GM10266 (cell line): ENCODE results near the gene FSIP1.

Experiments
- DNase-seq: peaks from one replicate; pipeline ENCODE4 v3.0.0; 2012; ENCODE audit errors: extremely low spot score
- TF ChIP-seq, protein P1 (sequence below): IDR thresholded peaks from 2 replicates; pipeline ENCODE4 v1.5.1; 2012; ENCODE audit warnings: mild to moderate bottlenecking, low read depth; ENCODE audit not compliant: control insufficient read depth, insufficient read depth; ENCODE audit errors: missing control alignments

Gene FSIP1

GRCh38 chr15:39589193-39589814 is 193.3 kb downstream of the FSIP1 start:
- DNase-seq: no peak
- TF ChIP-seq, protein P1, sequence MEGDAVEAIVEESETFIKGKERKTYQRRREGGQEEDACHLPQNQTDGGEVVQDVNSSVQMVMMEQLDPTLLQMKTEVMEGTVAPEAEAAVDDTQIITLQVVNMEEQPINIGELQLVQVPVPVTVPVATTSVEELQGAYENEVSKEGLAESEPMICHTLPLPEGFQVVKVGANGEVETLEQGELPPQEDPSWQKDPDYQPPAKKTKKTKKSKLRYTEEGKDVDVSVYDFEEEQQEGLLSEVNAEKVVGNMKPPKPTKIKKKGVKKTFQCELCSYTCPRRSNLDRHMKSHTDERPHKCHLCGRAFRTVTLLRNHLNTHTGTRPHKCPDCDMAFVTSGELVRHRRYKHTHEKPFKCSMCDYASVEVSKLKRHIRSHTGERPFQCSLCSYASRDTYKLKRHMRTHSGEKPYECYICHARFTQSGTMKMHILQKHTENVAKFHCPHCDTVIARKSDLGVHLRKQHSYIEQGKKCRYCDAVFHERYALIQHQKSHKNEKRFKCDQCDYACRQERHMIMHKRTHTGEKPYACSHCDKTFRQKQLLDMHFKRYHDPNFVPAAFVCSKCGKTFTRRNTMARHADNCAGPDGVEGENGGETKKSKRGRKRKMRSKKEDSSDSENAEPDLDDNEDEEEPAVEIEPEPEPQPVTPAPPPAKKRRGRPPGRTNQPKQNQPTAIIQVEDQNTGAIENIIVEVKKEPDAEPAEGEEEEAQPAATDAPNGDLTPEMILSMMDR: no peak

DNA sequence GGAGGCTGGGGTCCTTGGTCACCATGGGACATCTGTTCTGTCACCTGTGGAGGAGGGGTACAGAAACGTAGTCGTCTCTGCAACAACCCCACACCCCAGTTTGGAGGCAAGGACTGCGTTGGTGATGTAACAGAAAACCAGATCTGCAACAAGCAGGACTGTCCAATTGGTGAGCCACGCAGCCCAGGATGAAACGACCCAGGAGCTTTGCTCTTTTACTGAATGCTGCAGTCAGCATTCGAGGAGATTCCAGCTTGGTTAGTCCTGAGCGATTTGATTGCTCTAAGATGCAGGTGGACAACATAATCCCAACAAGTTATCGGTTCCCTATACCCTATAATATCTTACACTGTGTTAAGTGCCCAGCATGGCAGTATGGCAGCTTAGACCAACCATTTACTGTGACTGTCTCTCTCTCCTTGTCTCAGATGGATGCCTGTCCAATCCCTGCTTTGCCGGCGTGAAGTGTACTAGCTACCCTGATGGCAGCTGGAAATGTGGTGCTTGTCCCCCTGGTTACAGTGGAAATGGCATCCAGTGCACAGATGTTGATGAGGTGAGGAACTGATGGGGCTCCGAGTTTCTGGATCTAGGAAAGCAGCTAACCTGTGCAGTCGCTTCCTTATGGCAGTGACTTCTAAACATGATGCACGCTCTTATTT is 194.0 kb downstream of the FSIP1 start:
- TF ChIP-seq, protein P1: no peak
- DNase-seq: no peak

GRCh38 chr15:39587731-39588530 is 194.7 kb downstream of the FSIP1 start:
- no peak for DNase-seq
- TF ChIP-seq, protein P1: no peak

GRCh38 chr15:39587096-39587721 is 195.4 kb downstream of the FSIP1 start:
- no peak for DNase-seq
- TF ChIP-seq, protein P1: no peak

DNA sequence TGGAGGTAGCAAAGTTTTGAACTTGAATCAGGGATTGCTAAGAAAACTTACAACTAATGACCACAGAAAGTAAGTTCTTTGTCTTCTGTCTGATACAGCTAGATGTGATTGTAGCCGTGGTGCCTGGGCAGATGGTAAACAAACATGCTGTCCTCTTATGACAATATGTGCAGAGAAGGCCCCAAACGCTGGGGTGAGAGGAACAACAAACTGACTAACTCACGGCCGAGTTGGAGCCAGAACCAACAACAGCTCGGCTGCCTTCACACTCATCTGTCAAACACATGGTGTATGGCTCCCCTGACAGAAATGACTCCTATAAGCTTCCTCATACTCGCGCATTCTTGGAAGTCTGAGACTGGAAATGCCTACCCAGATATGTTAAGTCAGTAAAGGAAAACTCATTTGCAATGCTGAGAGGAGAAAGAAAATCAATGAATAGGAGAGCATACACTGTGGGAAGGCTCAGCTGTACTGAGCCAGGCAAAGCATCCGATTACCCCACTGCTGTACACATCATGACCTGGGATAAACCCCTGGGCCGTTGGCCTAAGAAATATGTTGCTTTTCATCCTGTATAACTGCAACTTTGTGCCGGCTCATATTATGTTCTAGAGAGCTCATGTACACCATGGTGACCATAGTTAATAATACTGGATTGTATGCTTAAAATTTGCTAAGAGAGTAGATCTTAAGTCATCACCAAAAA is 196.1 kb downstream of the FSIP1 start:
- no peak for DNase-seq
- TF ChIP-seq, protein P1: no peak

DNA sequence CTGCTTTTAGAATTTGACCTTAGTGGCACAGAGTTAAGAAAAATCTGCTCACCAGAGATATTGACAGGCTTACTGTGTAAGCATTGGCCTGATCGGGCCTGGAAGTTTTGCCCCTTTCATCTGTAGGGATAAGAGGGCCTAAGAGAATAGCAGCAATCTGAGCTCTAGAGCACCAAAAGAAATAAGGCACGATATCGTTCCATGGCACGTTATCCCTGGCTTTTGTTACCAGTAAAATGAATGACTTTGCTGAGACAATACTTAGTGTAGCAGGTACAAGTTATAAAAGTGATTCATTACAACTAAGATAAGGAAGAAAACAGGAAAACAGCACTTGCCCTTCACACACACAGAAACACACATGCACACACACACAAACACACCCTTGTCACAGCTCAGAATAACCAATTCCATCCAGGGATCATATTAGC is 196.8 kb downstream of the FSIP1 start:
- no peak for DNase-seq
- TF ChIP-seq, protein P1: no peak
